GM21528 (cell line): ENCODE measurements around the gene ARMC6.

ENCODE experiments used
- ATAC-seq: cut with Tn5 transposase; IDR thresholded peaks from one replicate; pipeline ENCODE4 v1.9.1; 2021; ENCODE audit warnings: mild to moderate bottlenecking, moderate library complexity; ENCODE audit not compliant: unreplicated experiment, low FRiP score

Gene ARMC6

DNA sequence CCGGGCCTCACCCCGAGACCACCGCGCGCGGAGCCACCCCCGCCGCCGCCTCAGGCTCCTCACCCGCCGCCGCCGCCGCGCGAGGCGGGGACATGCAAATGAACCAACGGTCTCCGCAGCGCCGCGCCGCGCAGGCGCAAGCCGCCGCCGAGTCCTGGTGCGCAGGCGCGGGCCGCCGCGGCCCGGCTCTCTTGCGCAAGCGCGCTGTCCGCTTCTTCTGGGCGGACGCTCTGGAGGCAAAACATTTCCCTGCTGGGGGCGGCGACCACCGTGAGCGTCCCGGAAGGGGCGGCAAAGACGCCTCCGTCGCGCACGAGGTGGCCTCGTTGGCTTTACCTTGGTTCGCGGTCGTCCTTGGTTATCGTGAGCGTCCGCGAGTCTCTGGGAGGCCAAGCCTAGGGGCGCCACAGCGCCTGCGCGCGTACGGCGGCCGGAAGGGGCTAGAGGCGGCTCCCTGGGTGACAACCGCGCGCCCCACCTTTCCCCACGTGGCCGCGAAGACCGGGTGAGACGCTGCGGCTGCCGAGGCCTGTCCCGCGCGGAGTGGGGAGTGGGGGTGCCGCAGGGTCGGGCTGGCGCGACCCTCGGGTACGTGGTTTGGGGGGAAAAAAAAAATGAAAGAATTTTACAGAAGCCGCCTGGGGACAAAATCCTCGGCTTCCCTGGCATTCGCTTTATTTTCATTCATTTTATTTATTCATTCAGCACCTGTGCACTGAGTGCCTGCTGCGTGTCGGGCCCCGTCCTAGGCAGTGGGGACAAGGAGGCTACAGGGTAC lies at the start of gene ARMC6, which contains the start of gene SUGP2:
ARMC6 (plus strand) TSS at position 178 of the 778 bp plus-strand sequence. CDS start 607 bp downstream, outside the sequence.
SUGP2 (minus strand) TSS at position 92 of the 778 bp plus-strand sequence. CDS start 2,446 bp downstream, outside the sequence.
- ATAC-seq, result peak; percentile 71

DNA sequence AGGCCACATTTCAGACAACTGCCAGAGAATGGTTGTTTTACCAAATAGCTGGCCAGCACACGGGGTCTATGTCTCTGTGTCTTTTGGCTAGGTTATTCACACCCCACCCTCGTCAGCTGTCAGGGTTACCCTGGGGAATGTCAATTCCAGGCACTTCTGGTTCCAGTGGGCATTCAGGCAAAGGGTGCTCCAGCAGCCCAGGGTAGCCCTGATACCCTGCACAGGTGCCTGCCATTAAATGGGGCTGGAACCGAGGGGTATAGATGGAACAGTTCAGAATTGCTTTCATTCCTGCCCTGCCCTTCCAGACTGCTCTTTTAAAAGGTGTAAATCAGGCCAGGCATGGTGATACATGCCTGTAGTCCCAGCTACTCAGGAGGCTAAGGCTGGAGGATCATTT lies 49.2 kb upstream of the ARMC6 start:
- ATAC-seq, result no peak

DNA sequence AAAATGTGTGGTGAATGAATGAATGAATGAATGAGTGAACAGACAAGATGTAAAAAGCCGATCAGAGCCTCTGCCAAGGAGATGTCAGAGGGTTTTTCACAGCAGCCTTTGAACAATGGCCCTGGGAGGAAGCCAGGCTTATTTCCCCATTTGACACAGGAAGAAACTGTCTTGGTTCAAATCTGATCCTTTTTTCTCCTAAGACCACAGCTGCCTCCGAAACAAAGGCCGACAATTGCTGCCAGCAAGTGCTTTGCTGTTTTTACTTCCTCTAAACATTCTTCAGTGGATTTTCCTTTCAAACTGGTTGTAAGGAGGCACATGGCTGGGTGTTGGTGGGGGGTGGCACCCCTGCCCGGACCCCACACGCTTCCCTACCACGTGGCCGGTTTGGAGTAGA lies 48.1 kb upstream of the ARMC6 start:
- ATAC-seq, result no peak

DNA sequence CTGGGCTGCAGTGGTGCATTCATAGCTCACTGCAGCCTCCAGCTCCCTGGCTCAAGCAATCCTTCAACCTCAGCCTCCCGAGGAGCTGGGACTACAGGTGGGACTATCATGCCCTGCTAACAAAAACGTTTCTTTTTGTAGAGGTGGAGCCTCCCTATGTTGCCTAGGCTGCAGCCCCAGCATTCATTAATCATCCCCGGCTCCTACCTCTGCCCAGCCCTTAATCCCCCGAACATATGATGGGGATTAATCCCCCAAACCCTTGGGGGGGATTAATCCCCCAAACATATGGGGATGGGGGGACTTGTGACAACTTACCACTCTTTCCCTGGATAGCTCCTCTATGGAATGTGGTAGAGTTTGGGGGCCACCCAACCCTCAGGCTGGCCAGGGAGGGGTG lies 45.9 kb upstream of the ARMC6 start:
- ATAC-seq, result no peak

DNA sequence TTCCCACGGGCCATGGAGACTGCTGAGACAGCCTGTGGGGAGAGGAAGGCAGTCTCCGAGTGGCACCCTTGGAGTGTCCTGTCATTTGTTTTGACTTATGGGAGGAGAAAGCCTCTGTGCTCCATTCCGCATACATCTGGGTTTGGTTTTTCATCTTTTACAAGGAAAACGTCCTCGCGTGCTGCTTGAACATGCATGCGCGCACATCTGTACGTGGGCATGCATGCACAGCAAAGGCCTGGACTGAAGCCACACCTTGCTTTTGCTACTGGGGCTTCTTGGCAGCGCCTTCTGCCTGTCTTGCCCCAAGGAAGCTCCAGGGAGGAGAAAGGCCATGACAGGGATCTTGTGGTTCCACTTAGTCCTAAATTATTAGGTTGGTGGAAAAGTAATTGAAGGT lies 44.1 kb upstream of the ARMC6 start:
- no peak for ATAC-seq

DNA sequence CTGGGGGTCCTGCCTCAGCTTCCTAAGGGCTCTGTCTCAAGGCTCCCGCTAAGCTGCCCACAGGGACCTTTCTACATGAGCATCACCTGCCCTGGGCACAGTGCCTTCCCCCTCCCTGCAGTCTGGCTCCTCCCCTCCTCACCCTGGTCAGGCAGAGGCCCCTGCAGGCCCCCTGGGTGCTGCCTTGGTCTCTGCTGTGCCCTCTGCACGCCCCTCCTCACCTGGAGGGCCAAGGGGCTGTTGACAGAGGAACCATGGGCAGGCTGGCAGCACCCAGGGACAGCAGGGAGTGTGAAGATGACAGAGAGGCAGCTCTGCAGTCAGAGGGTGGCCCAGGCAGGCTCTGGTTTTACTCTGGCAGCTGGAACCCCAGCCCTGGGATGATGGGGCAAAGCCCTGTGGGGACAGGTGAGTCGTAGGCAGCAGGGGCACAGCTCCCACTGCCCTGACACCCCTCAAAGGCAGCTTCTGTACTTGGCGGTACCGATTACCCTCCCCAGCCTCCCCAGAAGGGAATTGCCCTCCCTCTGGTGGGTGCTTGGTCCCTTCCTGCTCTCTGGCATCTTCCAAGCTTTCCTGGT lies 43.2 kb upstream of the ARMC6 start:
- no peak for ATAC-seq

DNA sequence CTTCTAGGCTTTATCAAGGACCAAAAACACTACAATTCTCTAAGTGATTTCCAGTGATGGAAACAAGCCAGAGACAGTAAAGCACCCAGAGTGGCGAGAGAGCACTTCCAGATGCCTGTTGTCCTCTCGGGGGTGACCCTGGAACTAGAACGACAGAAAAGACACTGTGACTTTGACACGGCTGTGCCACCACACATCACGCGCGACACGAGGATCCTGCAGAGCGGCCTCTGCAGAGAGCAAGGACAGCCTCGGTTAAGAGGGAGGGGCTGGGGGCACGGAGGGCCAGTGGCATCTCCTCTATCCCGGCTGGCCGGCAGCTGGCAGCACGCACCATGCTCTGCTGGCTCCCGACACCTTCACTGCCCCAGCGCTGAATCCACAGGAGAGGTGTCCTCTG lies 42.4 kb upstream of the ARMC6 start:
- no peak for ATAC-seq

DNA sequence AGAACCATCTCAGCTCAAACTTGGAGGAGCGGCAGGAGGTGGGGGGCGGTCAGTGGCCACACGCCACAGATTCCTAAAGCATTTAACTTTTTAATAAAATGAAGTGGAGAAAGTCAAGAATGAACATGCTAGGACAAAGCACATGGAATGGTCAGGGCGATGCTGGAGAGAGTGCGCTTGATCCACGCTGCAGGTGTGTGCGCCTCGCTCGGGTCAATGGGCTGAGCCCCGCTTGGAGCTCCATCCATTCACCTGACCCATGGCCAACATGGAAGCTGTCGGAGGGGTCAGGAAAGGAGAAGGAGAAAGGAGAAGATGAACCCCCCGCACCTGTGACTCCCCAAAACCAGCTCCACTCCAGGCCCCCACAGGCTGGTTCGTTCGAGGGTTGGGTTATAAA lies 41.9 kb upstream of the ARMC6 start:
- no peak for ATAC-seq

DNA sequence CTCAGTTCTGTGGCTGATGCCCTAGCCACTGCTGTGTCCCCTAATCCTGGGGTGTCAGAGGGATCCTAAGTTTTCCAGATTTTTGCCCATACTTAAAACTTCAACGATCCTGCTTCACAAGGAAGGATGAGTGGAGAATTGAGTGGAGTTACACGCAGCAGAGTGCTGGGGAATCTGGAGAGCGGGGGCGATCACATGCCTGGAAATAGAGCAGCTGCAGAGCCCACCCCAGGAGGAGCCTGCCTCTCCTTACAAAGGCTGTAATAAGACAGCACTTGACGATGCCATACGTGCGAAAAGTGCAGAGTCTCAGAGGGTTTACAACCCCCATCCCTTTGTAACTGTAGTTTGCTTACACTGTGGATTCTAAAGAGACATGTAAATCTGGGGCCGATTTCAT lies 40.7 kb upstream of the ARMC6 start:
- no peak for ATAC-seq

DNA sequence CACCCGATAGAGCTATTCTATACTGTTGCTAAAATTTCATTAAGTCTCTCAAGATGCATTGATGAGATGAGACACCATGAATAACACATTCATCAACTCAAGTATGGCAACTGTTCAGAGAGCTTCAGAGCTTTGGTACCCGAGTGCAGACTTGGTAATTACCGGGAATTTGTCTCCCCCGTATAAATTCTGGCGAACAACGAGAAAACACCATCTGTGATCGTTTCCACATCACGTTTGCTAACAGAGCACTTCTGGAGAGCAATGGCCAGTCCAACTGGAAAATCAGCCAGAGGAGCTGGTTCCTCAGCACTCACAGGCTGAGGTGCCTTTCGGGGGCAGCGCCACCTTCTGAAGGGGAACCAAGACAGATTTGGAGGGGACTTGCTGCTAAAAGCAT lies 40.3 kb upstream of the ARMC6 start:
- ATAC-seq, result no peak

DNA sequence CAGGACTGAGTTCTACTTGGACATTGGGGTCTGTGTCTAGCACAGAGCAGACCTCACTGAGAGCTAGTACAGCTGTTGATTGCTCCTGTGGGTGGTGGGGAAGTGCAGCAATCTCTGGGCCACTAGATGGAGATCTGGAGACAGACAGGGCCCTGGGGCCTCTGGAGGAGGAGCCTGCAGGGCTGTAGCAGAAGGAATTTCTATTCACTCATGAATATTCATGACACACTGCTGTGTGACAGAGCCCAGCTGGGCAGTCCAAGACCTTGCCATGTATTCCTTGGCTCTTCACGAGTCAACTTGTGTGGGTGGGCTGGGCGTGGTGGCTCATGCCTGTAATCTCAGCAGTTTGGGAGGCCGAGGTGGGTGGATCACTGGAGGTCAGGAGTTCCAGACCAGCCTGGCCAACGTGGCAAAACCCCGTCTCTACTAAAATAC lies 37.6 kb upstream of the ARMC6 start:
- ATAC-seq, result no peak

DNA sequence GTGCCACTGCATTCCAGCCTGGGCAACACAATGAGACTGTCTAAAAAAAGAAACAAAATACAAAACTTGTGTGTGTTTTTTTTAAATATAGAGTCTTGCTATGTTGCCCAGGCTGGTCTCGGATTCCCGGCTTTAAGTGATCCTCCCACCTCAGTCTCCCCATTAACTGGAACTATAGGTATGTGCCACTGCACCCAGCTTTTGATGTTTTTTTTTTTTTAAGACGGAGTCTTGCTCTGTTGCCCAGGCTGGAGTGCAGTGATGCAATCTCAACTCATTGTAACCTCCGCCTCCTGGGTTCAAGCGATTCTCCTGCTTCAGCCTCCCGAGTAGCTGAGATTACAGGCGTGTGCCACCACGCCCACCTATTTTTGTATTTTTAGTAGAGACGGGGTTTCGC lies 37.1 kb upstream of the ARMC6 start:
- ATAC-seq, result no peak

DNA sequence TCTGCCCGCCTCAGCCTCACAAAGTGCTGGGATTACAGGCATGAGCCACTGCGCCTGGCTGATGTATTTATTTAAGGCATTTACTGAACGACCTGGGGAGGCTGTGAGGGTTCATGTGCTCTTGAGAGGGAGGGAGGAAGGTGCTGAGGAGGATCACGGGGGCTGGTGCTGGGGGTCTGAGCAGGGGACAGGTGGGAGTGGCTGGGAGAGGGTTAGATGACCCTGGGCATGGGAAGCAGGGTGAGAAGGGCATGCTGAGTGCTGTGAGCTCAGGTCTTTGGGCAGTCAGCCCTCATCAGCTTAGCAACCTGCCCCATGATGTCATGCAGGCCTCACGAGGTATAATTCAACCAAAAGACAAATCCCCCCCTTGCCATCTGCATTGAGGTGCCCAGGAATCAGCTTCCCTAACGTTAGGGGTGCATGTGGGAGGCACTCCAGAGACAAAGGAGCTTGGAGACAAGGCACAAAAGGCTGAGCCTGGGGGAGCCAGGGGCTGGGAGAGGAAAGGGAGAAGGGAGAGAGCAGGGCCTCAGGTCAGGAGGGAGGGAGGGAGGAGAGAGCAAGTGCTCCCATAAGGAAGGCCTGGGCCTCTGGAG lies 36.5 kb upstream of the ARMC6 start:
- ATAC-seq, result no peak

DNA sequence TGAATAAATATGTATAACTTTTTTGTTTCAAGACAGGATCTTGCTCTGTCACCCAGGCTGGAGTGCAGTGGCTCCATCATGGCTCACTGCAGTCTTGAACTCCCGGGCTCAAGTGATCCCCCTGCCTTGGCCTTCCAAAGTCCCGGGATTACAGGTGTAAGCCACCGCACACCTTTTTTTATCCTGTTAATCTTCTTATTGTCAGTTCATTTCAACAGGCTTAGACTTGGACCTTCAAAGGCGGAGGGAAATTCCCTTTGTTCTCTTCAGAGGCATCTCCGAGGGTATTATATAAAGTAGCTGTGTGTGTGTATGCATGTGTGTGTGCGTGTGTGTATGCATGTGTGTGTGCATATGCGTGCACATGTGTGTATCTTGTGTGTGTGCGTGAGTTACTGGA lies 35.1 kb upstream of the ARMC6 start:
- ATAC-seq, result no peak

DNA sequence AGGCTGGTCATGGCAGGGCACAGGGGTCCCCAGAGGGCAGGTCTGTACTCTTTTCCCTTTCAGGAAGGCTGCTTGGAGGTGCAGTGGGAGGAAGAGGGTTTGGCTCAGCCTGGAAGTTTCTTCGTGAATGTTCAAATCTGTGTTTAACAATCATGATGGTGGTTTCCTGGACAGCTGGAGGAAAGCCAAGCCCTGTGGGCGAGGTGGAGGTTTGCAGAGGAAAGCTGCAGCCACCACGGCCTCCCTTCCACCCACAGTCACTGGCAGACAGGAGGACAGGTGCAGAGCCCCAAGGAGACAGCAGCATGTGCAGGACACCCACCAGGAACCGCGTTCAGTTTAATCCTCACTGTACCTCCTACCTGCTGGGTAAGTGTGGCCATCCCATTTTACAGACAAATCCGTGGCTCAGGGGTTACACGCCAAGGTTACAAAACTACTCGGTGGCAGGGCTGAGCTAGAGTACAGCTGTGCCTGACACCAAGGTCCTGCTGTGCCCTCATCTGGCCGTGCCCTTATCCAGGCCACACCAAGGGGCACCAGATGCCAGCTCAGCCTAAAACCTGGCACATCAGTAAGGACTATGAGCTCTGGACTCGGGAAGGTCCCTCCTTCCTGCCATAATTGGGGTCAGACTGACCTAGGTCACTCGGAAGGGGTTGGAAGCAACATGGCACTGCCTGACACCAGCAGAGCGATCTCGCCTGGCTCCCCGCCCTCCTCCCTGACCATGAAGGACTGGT lies 34.2 kb upstream of the ARMC6 start:
- no peak for ATAC-seq

DNA sequence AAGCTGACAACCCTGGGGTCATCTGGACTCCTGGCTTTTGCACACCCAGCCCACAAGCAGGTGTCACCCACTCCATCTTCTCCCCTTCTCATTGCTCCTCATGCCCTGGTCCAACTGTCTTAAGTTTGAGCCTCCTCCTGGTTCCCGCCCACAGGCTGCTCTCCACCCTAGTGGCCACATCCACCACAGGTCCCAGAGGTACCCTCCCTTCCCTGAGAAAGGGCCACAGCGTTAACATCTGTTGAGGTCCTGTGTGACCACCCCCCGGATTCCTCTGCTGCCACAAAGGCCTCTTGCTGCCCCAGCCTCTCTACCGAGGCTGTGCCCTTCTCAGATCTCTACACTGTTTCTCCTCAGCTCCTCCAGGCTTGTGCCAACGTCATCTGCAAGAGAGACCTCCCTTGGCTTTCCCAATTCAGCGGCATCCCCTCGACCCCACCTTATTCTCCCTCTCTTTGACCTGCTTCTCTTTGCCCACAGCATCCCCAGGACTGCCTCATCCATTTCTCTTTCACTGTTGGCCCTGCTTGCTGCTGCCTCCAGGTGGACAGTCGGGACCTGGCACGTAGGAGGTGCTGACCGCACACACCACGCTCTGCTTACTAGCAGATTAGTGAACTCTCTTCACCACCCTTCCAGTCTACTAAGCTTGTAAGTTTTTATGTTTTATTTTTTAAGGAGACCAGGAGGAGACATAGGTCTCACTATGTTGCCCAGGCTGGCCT lies 33.3 kb upstream of the ARMC6 start:
- no peak for ATAC-seq

DNA sequence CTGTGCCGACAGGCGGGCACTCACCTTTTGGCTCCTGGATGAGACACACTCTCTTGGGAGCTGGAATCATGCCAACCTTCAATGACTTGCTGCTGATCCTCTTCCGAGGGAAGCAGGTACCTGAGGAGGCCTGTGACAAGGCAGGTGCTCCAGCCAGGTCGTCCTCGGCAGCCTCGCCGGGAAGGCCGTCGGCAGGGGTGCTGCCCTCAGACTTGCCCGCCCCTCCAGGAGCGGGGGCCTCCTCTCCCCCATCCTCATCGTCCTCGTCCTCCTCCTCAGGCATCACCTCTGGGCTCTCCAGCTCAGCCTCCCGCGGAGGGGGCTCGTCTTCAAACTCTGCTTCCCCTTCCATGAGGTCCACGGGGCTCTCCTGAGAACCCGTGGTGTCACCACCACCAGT lies 29.3 kb upstream of the ARMC6 start:
- no peak for ATAC-seq

DNA sequence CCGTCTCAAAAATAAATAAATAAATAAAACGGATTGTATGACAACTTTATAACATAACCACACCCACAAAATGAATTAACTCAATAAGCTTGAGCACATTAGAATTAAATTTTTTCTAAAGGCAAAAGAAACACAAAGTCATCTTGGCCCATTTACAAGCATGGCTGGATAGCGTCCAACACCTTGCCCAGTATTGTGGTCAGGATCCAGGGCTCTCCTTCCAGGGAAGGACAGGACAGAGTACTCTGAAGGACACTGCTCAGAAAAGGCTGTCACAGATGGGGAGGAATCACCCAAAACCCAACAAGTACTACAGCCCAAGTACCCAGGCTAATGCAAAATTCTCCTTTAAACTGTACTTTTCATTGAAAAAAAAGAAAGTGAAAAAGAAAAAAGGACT lies 27.2 kb upstream of the ARMC6 start:
- no peak for ATAC-seq

DNA sequence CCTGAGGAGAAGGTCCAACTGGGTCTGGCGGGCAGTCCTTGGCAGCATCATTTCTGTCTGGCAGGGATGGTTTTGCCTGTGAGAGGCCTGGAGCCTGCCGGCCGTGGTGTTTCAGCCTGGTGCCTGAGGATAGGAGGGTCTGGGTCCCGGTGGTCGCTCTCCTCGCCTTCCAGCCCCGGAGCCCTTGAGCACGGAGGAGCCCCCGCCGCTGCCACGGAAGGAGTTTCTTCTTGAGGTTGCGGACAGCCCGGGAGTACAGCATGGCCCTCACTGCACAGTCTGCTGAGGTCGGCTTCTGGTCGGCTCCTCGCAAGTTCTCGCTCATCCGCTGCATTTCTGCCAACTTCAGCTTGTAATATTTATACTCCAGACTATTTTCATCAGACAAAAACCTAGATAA lies 23.5 kb upstream of the ARMC6 start:
- ATAC-seq, result no peak

DNA sequence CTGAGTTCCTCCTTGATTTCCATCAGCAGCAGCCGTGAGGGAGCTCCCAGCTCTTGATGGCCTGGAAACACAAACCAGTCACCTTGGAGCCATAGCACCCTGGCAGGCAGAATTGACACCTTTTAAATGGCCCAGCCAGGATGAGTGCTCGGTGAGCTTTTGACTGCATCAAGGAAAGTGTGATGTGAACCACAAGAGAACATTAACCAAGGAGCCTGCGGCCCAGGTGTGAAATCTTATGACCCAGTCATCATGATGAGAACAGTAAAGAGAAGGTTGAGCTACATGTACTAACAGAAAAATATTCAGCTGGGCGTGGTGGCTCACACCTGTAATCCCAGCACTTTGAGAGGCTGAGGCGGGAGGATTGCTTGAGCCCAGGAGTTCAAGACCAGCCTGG lies 22.9 kb upstream of the ARMC6 start:
- no peak for ATAC-seq

DNA sequence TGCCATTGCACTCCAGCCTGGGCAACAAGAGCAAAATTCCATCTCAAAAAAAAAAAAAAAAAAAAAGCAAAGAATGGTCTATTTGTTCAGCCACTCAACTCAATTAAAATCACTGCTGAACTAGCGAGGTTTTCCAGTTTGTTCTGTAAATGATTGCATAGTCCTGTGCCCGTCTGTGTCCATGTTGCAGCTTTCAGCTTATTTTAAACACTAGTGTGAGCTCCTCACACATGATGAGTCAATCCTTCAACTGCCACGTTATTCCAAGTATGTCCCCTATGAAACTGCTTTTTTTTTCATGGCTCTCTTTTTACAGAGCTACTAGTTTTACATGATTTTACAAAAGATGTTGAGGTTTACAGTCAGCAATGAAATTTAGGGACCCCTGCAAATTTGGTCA lies 12.3 kb upstream of the ARMC6 start:
- no peak for ATAC-seq
